Hepatocyte (in vitro differentiated cells): Measurements from ENCODE around the gene PRKACA. TPM values are rescaled to one million over a fixed set of nuclear protein-coding genes. Genes with fewer than 3 reads are reported as not detected.

Experiments used
- DNase-seq: peaks from one replicate; pipeline ENCODE4 v3.0.0-alpha.2; 2016; ENCODE audit warnings: low spot score
- H2AFZ ChIP-seq: fragments of 200-600 bp; sonication (generic); 2 replicates; pipeline ENCODE4 v1.6.0; 2016; ENCODE audit warnings: antibody characterized with exemption, mild to moderate bottlenecking
- H3K27ac ChIP-seq: fragments of 200-600 bp; sonication (generic); 2 replicates; pipeline ENCODE4 v1.5.1; 2016; ENCODE audit warnings: mild to moderate bottlenecking
- H3K27me3 ChIP-seq: fragments of 200-600 bp; sonication (generic); 2 replicates; pipeline ENCODE4 v1.6.1; 2016
- H3K36me3 ChIP-seq: fragments of 200-600 bp; sonication (generic); replicated peaks from 2 replicates; pipeline ENCODE4 v1.5.1; 2016; ENCODE audit warnings: low read depth; ENCODE audit not compliant: insufficient read depth
- H3K4me1 ChIP-seq: fragments of 200-600 bp; sonication (generic); 2 replicates; pipeline ENCODE4 v1.5.1; 2016; ENCODE audit warnings: mild to moderate bottlenecking, moderate library complexity; ENCODE audit not compliant: insufficient read depth
- H3K4me2 ChIP-seq: fragments of 200-600 bp; sonication (generic); 2 replicates; pipeline ENCODE4 v1.6.0; 2016
- H3K4me3 ChIP-seq: fragments of 200-600 bp; sonication (generic); 2 replicates; pipeline ENCODE4 v1.5.1; 2016; ENCODE audit warnings: mild to moderate bottlenecking
- H3K79me2 ChIP-seq: fragments of 200-600 bp; sonication (generic); 2 replicates; pipeline ENCODE4 v1.6.0; 2017; ENCODE audit warnings: mild to moderate bottlenecking
- H3K9me2 ChIP-seq: fragments of 200-600 bp; sonication (generic); replicated peaks from 2 replicates; pipeline ENCODE4 v1.6.0; 2017; ENCODE audit warnings: mild to moderate bottlenecking; ENCODE audit not compliant: insufficient read depth
- H3K9me3 ChIP-seq: fragments of 200-600 bp; sonication (generic); 2 replicates; pipeline ENCODE4 v1.5.1; 2016; ENCODE audit warnings: low read depth, mild to moderate bottlenecking
- H4K20me1 ChIP-seq: fragments of 200-600 bp; sonication (generic); 2 replicates; pipeline ENCODE4 v1.6.0; 2016; ENCODE audit warnings: mild to moderate bottlenecking; ENCODE audit not compliant: insufficient read depth, poor library complexity, severe bottlenecking
- EZH2 ChIP-seq: fragments of 200-600 bp; sonication (generic); IDR thresholded peaks from 2 replicates; pipeline ENCODE4 v1.6.1; 2016; ENCODE audit warnings: antibody characterized with exemption, mild to moderate bottlenecking, borderline replicate concordance
- EZH2phosphoT487 ChIP-seq: fragments of 200-600 bp; sonication (generic); IDR thresholded peaks from one replicate; pipeline ENCODE4 v1.6.1; 2018; ENCODE audit warnings: antibody characterized with exemption, mild to moderate bottlenecking, low read depth, moderate library complexity; ENCODE audit not compliant: unreplicated experiment, severe bottlenecking
- WGBS: methylation state at CpG from one replicate; pipeline ENCODE4 v1.1.6; 2016; ENCODE audit warnings: low lambda C conversion rate; ENCODE audit errors: missing lambda C conversion rate; 5-methylcytosine and 5-hydroxymethylcytosine counted together
- polyA plus RNA-seq: library from polyadenylated mRNA; unstranded; fragments of >200 nt; fragmentation: Nextera tagmentation; extraction: Ambion mirVana; gene quantifications from 2 replicates; pipeline ENCODE4 v1.2.1, GENCODE V29; 2016
- total RNA-seq: library from RNA; depleted of rRNA; stranded (reverse); fragments of >200 nt; gene quantifications from 2 replicates; pipeline ENCODE4 v1.2.3, GENCODE V29; 2014
- TF ChIP-seq, protein P1 (sequence below): fragments of 200-600 bp; sonication (generic); IDR thresholded peaks from 2 replicates; pipeline ENCODE4 v1.5.1; 2016; ENCODE audit warnings: antibody characterized with exemption, mild to moderate bottlenecking; ENCODE audit not compliant: poor library complexity

The PRKACA gene
- total and polyA plus RNA-seq, 2 experiments from 2014 or later, result 13.4 to 41.5 TPM

DNA sequence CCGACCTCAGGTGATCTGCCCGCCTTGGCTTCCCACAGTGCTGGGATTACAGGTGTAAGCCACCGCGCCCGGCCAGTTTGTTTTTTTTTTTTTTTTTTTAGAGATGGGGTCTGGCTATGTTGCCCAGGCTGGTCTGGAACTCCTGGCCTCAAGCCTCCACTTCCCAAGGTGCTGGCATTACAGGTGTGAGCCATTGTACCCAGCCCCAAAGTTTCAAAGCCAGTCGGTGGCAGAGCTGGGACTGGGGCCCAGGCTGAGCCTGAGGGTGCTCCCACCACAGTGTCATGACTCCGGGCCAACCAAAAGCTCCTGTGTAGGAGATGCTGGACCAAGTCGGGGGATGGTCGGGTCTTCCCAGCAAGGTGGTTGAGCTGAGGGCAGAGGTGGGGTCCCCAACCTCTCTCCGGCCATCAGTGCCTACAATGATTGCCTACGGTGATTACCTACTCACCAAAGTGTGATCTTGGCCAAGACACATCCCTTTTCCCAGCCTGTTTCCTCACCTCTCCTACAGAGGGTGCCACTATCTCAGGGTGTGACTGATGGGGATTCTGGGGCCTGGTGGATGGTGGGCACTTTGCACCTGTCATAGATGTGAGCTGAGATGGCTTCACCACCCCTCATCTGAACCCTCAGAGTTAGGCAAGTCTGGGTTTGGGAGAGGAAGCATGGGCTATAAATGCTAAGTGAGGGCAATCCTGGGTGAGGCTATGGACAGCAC, 21.1 kb downstream of the PRKACA start:
- WGBS, result 97% methylated on average over 11 of the region's 11 CpGs
- Histone ChIP-seq H3K36me3 (no peaks in the 10 kb centered on the region), H4K20me1 (no peaks in the 10 kb centered on the region), H3K9me2 (no peaks in the 10 kb centered on the region), H3K4me3 (no peak overlapping the region), H2AFZ (no peak overlapping the region), H3K27me3 (no peaks in the 10 kb centered on the region), H3K79me2 (no peaks in the 10 kb centered on the region), H3K4me2 (no peak overlapping the region), H3K4me1 (no peaks in the 10 kb centered on the region), H3K27ac (no peak overlapping the region), H3K9me3 (no peaks in the 10 kb centered on the region)
- TF ChIP-seq EZH2phosphoT487 (no peak), EZH2 (no peak)
- TF ChIP-seq, protein P1, sequence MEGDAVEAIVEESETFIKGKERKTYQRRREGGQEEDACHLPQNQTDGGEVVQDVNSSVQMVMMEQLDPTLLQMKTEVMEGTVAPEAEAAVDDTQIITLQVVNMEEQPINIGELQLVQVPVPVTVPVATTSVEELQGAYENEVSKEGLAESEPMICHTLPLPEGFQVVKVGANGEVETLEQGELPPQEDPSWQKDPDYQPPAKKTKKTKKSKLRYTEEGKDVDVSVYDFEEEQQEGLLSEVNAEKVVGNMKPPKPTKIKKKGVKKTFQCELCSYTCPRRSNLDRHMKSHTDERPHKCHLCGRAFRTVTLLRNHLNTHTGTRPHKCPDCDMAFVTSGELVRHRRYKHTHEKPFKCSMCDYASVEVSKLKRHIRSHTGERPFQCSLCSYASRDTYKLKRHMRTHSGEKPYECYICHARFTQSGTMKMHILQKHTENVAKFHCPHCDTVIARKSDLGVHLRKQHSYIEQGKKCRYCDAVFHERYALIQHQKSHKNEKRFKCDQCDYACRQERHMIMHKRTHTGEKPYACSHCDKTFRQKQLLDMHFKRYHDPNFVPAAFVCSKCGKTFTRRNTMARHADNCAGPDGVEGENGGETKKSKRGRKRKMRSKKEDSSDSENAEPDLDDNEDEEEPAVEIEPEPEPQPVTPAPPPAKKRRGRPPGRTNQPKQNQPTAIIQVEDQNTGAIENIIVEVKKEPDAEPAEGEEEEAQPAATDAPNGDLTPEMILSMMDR, result no peak
- DNase-seq, result no peak

DNA sequence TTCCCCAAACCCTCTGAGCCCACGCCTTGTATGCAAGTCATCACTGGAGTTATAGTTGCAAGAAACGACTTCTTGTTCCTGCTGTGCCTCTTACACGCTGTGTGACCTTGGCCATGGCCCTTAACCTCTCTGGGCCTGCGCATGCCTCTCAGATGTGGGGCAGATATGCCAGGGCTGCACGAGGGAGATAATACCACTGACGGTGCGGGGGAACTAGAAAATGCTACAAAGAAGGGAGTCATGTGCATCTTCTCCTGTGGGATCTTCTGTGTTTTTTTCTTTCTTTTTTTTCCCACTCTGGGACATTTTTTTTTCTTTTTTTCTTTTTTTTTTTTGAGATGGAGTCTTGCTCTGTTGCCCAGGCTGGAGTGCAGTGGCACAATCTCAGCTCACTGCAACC, 22.7 kb downstream of the PRKACA start:
- H3K9me3 ChIP-seq, result no peaks in the 10 kb centered on the region
- 94% methylated on average over 7 of the region's 7 CpGs for WGBS
- no peak overlapping the region for H2AFZ ChIP-seq
- H3K27me3 ChIP-seq, result no peaks in the 10 kb centered on the region
- H3K36me3 ChIP-seq, result no peaks in the 10 kb centered on the region
- no peak overlapping the region for H3K4me3 ChIP-seq
- TF ChIP-seq, protein P1, result no peak
- TF ChIP-seq EZH2 (no peak), EZH2phosphoT487 (no peak)
- H4K20me1 ChIP-seq, result no peaks in the 10 kb centered on the region
- DNase-seq, result no peak
- H3K4me2 ChIP-seq, result no peak overlapping the region
- no peaks in the 10 kb centered on the region for H3K79me2 ChIP-seq
- H3K9me2 ChIP-seq, result no peaks in the 10 kb centered on the region
- no peak overlapping the region for H3K27ac ChIP-seq
- H3K4me1 ChIP-seq, result no peaks in the 10 kb centered on the region

DNA sequence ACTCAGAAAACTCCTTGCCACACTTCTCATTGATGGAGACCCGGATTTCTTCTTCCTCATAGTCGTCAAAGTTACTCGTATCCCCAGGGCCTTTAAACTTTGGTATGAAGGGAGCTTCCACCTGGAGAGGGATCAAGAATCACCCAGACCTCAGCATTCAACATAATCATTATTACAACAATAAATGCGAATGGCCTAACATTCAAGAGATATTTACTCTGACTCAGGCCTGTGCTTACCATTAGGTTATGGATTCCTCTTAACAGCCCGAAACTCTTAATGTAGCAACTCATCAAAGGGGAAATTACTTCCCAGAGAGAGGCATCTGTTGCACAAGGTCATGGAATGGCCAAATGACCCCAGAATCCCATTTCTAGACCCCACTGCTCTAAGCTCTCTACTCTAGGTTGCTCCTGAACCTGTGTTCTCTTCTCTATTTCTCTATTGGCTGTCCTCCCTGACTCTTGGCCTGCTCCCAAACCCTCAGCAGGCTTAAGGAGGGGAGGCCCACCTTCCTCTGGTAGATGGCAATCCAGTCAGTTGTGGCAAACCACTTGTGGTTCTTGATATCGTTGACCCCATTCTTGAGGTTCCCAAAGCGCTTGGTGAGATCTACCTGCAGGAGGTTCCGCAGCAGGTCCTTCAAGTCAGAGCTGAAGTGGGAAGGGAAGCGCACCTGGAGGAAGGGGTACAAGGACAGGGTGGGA, 24.3 kb downstream of the PRKACA start:
- no peak for DNase-seq
- H3K79me2 ChIP-seq, result peaks cover 6% of the 10 kb centered on the region
- H2AFZ ChIP-seq, result no peak overlapping the region
- TF ChIP-seq, protein P1, result no peak
- TF ChIP-seq EZH2phosphoT487 (no peak), EZH2 (no peak)
- no peaks in the 10 kb centered on the region for H3K9me3 ChIP-seq
- no peaks in the 10 kb centered on the region for H3K27me3 ChIP-seq
- no peaks in the 10 kb centered on the region for H3K36me3 ChIP-seq
- H3K9me2 ChIP-seq, result no peaks in the 10 kb centered on the region
- H3K4me1 ChIP-seq, result no peaks in the 10 kb centered on the region
- H4K20me1 ChIP-seq, result peaks cover 7% of the 10 kb centered on the region
- no peak overlapping the region for H3K4me2 ChIP-seq
- no peak overlapping the region for H3K4me3 ChIP-seq
- H3K27ac ChIP-seq, result no peak overlapping the region
- 98% methylated on average over 9 of the region's 9 CpGs for WGBS
